HepG2 (cell line): ENCODE measurements around the gene CD40. TPM values are rescaled to one million over a fixed set of nuclear protein-coding genes. Genes with fewer than 3 reads are reported as not detected.

ENCODE experiments used
- CCAR2 ChIP-seq: fragments of 200-400 bp; formaldehyde crosslinking; optimal IDR thresholded peaks from 2 replicates; pipeline ENCODE3; 2018; ENCODE audit warnings: low read depth, mild to moderate bottlenecking, low read length, moderate library complexity
- CEBPB ChIP-seq: IDR thresholded peaks from 2 replicates; pipeline ENCODE4 v1.6.1; 2011; ENCODE audit warnings: low read depth, low read length, improper control_type of control experiment, borderline replicate concordance
- EP300 ChIP-seq, 3 experiments: sonication (generic) in 1 of 3; formaldehyde crosslinking in 1 of 3; IDR thresholded peaks; 2 replicates each; pipeline versions ENCODE4 v1.5.1 to v1.6.1; 2011 to 2020; ENCODE audit warnings: low read depth in 2 of 3, low read length in 2 of 3, borderline replicate concordance in 1 of 3, improper control_type of control experiment in 1 of 3, mild to moderate bottlenecking in 1 of 3, missing genetic modification reagents in 1 of 3, moderate library complexity in 1 of 3
- HMGXB3 ChIP-seq: sonication (generic); formaldehyde crosslinking; IDR thresholded peaks from 2 replicates; pipeline ENCODE4 v1.4.0; 2020; ENCODE audit warnings: missing genetic modification reagents, borderline replicate concordance
- HOXA9 ChIP-seq: sonication (generic); formaldehyde crosslinking; IDR thresholded peaks from 2 replicates; pipeline ENCODE4 v1.8.1; 2022; ENCODE audit warnings: missing genetic modification reagents, mild to moderate bottlenecking, moderate library complexity, borderline replicate concordance
- KDM2A ChIP-seq: sonication (generic); formaldehyde crosslinking; IDR thresholded peaks from 2 replicates; pipeline ENCODE4 v1.4.0; 2020; ENCODE audit warnings: low read depth, missing genetic modification reagents, borderline replicate concordance
- KLF11 ChIP-seq: IDR thresholded peaks from 2 replicates; pipeline ENCODE4 v1.6.1; 2016; ENCODE audit warnings: missing compliant biosample characterization
- MEIS1 ChIP-seq: sonication (generic); formaldehyde crosslinking; IDR thresholded peaks from 2 replicates; pipeline ENCODE4 v1.9.0; 2021; ENCODE audit warnings: mild to moderate bottlenecking, missing genetic modification reagents, moderate library complexity, borderline replicate concordance
- NFE2 ChIP-seq: sonication (generic); formaldehyde crosslinking; IDR thresholded peaks from 2 replicates; pipeline ENCODE4 v1.4.0; 2020; ENCODE audit warnings: missing genetic modification reagents
- SIN3A ChIP-seq: IDR thresholded peaks from 2 replicates; pipeline ENCODE4 v1.6.1; 2011; ENCODE audit warnings: low read depth, mild to moderate bottlenecking, control low read depth, low read length, borderline replicate concordance
- SNAI1 ChIP-seq: sonication (generic); formaldehyde crosslinking; IDR thresholded peaks from 2 replicates; pipeline ENCODE4 v1.5.0; 2020; ENCODE audit warnings: mild to moderate bottlenecking, missing genetic modification reagents, borderline replicate concordance
- ZNF253 ChIP-seq: sonication (generic); formaldehyde crosslinking; IDR thresholded peaks from 2 replicates; pipeline ENCODE4 v1.8.0; 2022; ENCODE audit warnings: mild to moderate bottlenecking, missing genetic modification reagents, borderline replicate concordance
- ZNF256 ChIP-seq: sonication (generic); formaldehyde crosslinking; conservative IDR thresholded peaks from 2 replicates; pipeline ENCODE4 v1.4.0; 2020; ENCODE audit warnings: missing genetic modification reagents
- ZNF746 ChIP-seq: sonication (generic); formaldehyde crosslinking; IDR thresholded peaks from 2 replicates; pipeline ENCODE4 v1.8.0; 2022; ENCODE audit warnings: mild to moderate bottlenecking, missing genetic modification reagents
- polyA plus RNA-seq, 8 experiments: library from polyadenylated mRNA; depleted of rRNA in 3 of 8; stranded (reverse) in 7 of 8; unstranded in 1 of 8; fragments of >200 nt; fragmentation: Illumina TruSeq in 4 of 8; extraction: Trizol in 4 of 8; gene quantifications; 2 replicates each; pipeline versions ENCODE4 v1.2.1 to v1.2.3, GENCODE V29; 2011 to 2016; ENCODE audit warnings: low read depth in 4 of 8, missing spikeins in 1 of 8, mixed read lengths in 1 of 8; ENCODE audit not compliant: insufficient read depth in 1 of 8
- total RNA-seq, 5 experiments: library from RNA; depleted of rRNA; stranded (reverse); fragments of >200 nt; fragmentation: Illumina TruSeq; extraction: Trizol; gene quantifications; 2 replicates each; pipeline ENCODE4 v1.2.3, GENCODE V29; 2016; ENCODE audit warnings: low read depth in 1 of 5
- TF ChIP-seq, protein P1 (sequence below): sonication (generic); formaldehyde crosslinking; IDR thresholded peaks from 2 replicates; pipeline ENCODE4 v1.5.0; 2020; ENCODE audit warnings: mild to moderate bottlenecking, missing genetic modification reagents, moderate library complexity
- TF ChIP-seq, protein P2 (sequence below): sonication (generic); formaldehyde crosslinking; IDR thresholded peaks from 2 replicates; pipeline ENCODE4 v1.4.0; 2020; ENCODE audit warnings: mild to moderate bottlenecking, low read depth, missing genetic modification reagents

The CD40 gene
- total and polyA plus RNA-seq, 2 of the 13 experiments (the other 11 are each of a cell fraction or from before 2014, with no cell fraction given) = 4.6 to 13.4 TPM

GRCh38 chr20:46089417-46090388, 28.4 kb upstream of the CD40 start, which contains the start of gene NCOA5 (continued):
- TF ChIP-seq, protein P1, sequence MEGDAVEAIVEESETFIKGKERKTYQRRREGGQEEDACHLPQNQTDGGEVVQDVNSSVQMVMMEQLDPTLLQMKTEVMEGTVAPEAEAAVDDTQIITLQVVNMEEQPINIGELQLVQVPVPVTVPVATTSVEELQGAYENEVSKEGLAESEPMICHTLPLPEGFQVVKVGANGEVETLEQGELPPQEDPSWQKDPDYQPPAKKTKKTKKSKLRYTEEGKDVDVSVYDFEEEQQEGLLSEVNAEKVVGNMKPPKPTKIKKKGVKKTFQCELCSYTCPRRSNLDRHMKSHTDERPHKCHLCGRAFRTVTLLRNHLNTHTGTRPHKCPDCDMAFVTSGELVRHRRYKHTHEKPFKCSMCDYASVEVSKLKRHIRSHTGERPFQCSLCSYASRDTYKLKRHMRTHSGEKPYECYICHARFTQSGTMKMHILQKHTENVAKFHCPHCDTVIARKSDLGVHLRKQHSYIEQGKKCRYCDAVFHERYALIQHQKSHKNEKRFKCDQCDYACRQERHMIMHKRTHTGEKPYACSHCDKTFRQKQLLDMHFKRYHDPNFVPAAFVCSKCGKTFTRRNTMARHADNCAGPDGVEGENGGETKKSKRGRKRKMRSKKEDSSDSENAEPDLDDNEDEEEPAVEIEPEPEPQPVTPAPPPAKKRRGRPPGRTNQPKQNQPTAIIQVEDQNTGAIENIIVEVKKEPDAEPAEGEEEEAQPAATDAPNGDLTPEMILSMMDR (CRISPR knock-in tag) = peak; percentile 91
- TF ChIP-seq, protein P2, sequence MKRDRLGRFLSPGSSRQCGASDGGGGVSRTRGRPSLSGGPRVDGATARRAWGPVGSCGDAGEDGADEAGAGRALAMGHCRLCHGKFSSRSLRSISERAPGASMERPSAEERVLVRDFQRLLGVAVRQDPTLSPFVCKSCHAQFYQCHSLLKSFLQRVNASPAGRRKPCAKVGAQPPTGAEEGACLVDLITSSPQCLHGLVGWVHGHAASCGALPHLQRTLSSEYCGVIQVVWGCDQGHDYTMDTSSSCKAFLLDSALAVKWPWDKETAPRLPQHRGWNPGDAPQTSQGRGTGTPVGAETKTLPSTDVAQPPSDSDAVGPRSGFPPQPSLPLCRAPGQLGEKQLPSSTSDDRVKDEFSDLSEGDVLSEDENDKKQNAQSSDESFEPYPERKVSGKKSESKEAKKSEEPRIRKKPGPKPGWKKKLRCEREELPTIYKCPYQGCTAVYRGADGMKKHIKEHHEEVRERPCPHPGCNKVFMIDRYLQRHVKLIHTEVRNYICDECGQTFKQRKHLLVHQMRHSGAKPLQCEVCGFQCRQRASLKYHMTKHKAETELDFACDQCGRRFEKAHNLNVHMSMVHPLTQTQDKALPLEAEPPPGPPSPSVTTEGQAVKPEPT (CRISPR knock-in tag) = peak; percentile 96; the same call in 1 of the 2 replicates
- TF ChIP-seq SIN3A (peak; percentile 97), CEBPB (peak; percentile 94), KDM2A (CRISPR knock-in tag) (peak; percentile 97), MEIS1 (CRISPR knock-in tag) (peak; percentile 52; the same call in 1 of the 2 replicates), CCAR2 (no peak), ZNF256 (CRISPR knock-in tag) (peak; percentile 77; the same call in 1 of the 2 replicates), HMGXB3 (peak; percentile 82; the same call in 1 of the 2 replicates), KLF11 (no peak; the same call in 1 of the 2 replicates), NFE2 (no peak), ZNF253 (CRISPR knock-in tag) (peak; percentile 94; the same call in 1 of the 2 replicates), ZNF746 (peak; percentile 65; the same call in 1 of the 2 replicates), SNAI1 (CRISPR knock-in tag) (peak; percentile 84; the same call in 1 of the 2 replicates), EP300 (IDR thresholded peaks at IDR 0.05; ENCODE audit: low read depth in 2 of 2, low read length in 2 of 2) (peak; percentile 14 to 40; a peak in 2 of 4 replicates), EP300 (CRISPR knock-in tag; IDR thresholded peaks at IDR 0.05; ENCODE audit: borderline replicate concordance) (peak; percentile 71), HOXA9 (peak; percentile 64; the same call in 1 of the 2 replicates)
